ENCODE results near the gene MAP3K3. TPM values are rescaled to one million over a fixed set of nuclear protein-coding genes. Genes with fewer than 3 reads are reported as not detected.

Gene MAP3K3
- total and polyA plus RNA-seq, 7 experiments from 2014 or later: 29.4 to 105 (median 81.0) TPM

GRCh38 chr17:63704836-63705235 is 82.6 kb downstream of the MAP3K3 start:
- Histone ChIP-seq H3K4me3 (ENCODE audit: low read length) (no peak overlapping the region), H3K27ac (ENCODE audit: low read depth, low read length) (peak overlapping the region; percentile 71), H3K4me1 (ENCODE audit: control insufficient read depth in 2 of 2, insufficient read depth in 2 of 2, low read length in 2 of 2) (peaks cover 62 to 63% of the 10 kb centered on the region in 2 donors), H3K36me3 (ENCODE audit: control insufficient read depth in 2 of 3, insufficient read depth in 3 of 3, low read length in 3 of 3) (peaks cover 0 to 14% (median 0%) of the 10 kb centered on the region in 3 experiments), H3K27me3 (ENCODE audit: control insufficient read depth in 2 of 2, insufficient read depth in 2 of 2, low read length in 2 of 2) (no peaks in the 10 kb centered on the region), H3K9me3 (ENCODE audit: control insufficient read depth in 2 of 3, low read length in 3 of 3) (no peaks in the 10 kb centered on the region)
- DNase-seq: peak in 1 of 9 donors; percentile 8
- Mint-ChIP-seq H3K27ac (peak overlapping the region; percentile 83 to 98 (median 90)), H3K9me3 (peaks cover 0 to 3% (median 0%) of the 10 kb centered on the region in 11 donors), H3K36me3 (peaks cover 0 to 49% (median 9%) of the 10 kb centered on the region in 5 donors), H3K4me1 (peaks cover 54 to 76% (median 73%) of the 10 kb centered on the region in 7 donors), H3K27me3 (no peaks in the 10 kb centered on the region), H3K4me3 (peak overlapping the region in 9 of 10 donors; percentile 25 to 97 (median 79))
- ATAC-seq: no peak
- intact Hi-C loops (cut with micrococcal nuclease): loop anchor here in 1 of 2 donors (5.0 kb wide), 1 partner anchor 153 kb away; the partner anchor contains the start of gene DCAF7
- POLR2A ChIA-PET: interaction anchor here (5.4 to 19.5 kb wide), 4 partner anchors 9 to 69 kb away, joined by 71 to 810 read pairs (median 123); partner anchors contain the start of genes CCDC47, DDX42 and STRADA
- CTCF ChIA-PET: interaction anchor here (10.2 kb wide), 1 partner anchor 9 kb away, joined by 198 read pairs; no protein-coding TSS in a partner anchor

GRCh38 chr17:63705657-63706056 is 83.4 kb downstream of the MAP3K3 start:
- intact Hi-C loops (cut with micrococcal nuclease): no loop called here
- H3K4me3 Mint-ChIP-seq: peak overlapping the region; percentile 70 to 97 (median 78)
- peaks cover 0 to 14% (median 0%) of the 10 kb centered on the region in 3 experiments for H3K36me3 ChIP-seq (ENCODE audit: control insufficient read depth in 2 of 3, insufficient read depth in 3 of 3, low read length in 3 of 3)
- CTCF ChIA-PET: interaction anchor here (1.4 to 10.2 kb wide), 2 partner anchors 9 to 10 kb away, joined by 7 to 198 read pairs; no protein-coding TSS in a partner anchor
- peaks cover 0 to 3% (median 0%) of the 10 kb centered on the region in 11 donors for H3K9me3 Mint-ChIP-seq
- no peak overlapping the region for H3K4me3 ChIP-seq (ENCODE audit: low read length)
- peaks cover 67 to 71% of the 10 kb centered on the region in 2 donors for H3K4me1 ChIP-seq (ENCODE audit: control insufficient read depth in 2 of 2, insufficient read depth in 2 of 2, low read length in 2 of 2)
- ATAC-seq: no peak
- peak in 4 of 9 donors; percentile 9 to 22 (median 17) for DNase-seq
- no peaks in the 10 kb centered on the region for H3K9me3 ChIP-seq (ENCODE audit: control insufficient read depth in 2 of 3, low read length in 3 of 3)
- H3K27ac ChIP-seq (ENCODE audit: low read depth, low read length): peak overlapping the region; percentile 71
- H3K27ac Mint-ChIP-seq: peak overlapping the region; percentile 83 to 98 (median 90)
- H3K36me3 Mint-ChIP-seq: peaks cover 0 to 49% (median 9%) of the 10 kb centered on the region in 5 donors
- no peaks in the 10 kb centered on the region for H3K27me3 ChIP-seq (ENCODE audit: control insufficient read depth in 2 of 2, insufficient read depth in 2 of 2, low read length in 2 of 2)
- H3K27me3 Mint-ChIP-seq: no peaks in the 10 kb centered on the region
- peaks cover 61 to 84% (median 81%) of the 10 kb centered on the region in 7 donors for H3K4me1 Mint-ChIP-seq
- POLR2A ChIA-PET: interaction anchor here (0.6 to 19.5 kb wide), 12 partner anchors 10 to 440 kb away, joined by 3 to 810 read pairs (median 4); partner anchors contain the start of genes CCDC47, DDX42, MAP3K3 and STRADA

GRCh38 chr17:63706336-63707082 is 84.3 kb downstream of the MAP3K3 start:
- Mint-ChIP-seq H3K9me3 (peaks cover 0 to 2% (median 0%) of the 10 kb centered on the region in 11 donors), H3K36me3 (peaks cover 0 to 48% (median 9%) of the 10 kb centered on the region in 5 donors), H3K27me3 (no peaks in the 10 kb centered on the region), H3K4me3 (peak overlapping the region; percentile 62 to 97 (median 75)), H3K27ac (peak overlapping the region; percentile 83 to 98 (median 90)), H3K4me1 (peaks cover 58 to 86% (median 82%) of the 10 kb centered on the region in 7 donors)
- no peak for ATAC-seq
- CTCF ChIA-PET: interaction anchor here (1.3 to 10.2 kb wide), 3 partner anchors 9 to 36 kb away, joined by 3 to 198 read pairs (median 7); no protein-coding TSS in a partner anchor
- H3K36me3 ChIP-seq (ENCODE audit: control insufficient read depth in 2 of 3, insufficient read depth in 3 of 3, low read length in 3 of 3): peaks cover 0 to 14% (median 0%) of the 10 kb centered on the region in 3 experiments
- intact Hi-C loops (cut with micrococcal nuclease): no loop called here
- peaks cover 62 to 72% of the 10 kb centered on the region in 2 donors for H3K4me1 ChIP-seq (ENCODE audit: control insufficient read depth in 2 of 2, insufficient read depth in 2 of 2, low read length in 2 of 2)
- POLR2A ChIA-PET: interaction anchor here (0.6 to 19.5 kb wide), 21 partner anchors 9 to 439 kb away, joined by 3 to 810 read pairs (median 4); partner anchors contain the start of genes CCDC47, DDX42, MAP3K3 and PSMC5
- H3K27ac ChIP-seq (ENCODE audit: low read depth, low read length): peak overlapping the region; percentile 71
- peak overlapping the region; percentile 43 for H3K4me3 ChIP-seq (ENCODE audit: low read length)
- H3K9me3 ChIP-seq (ENCODE audit: control insufficient read depth in 2 of 3, low read length in 3 of 3): no peaks in the 10 kb centered on the region
- peak in 4 of 9 donors; percentile 21 to 36 (median 24) for DNase-seq
- no peaks in the 10 kb centered on the region for H3K27me3 ChIP-seq (ENCODE audit: control insufficient read depth in 2 of 2, insufficient read depth in 2 of 2, low read length in 2 of 2)

GRCh38 chr17:63707151-63707550 is 84.9 kb downstream of the MAP3K3 start:
- ChIA-PET POLR2A (interaction anchor here (0.6 to 19.5 kb wide), 13 partner anchors 8 to 281 kb away, joined by 3 to 810 read pairs (median 4); partner anchors contain the start of genes CCDC47, DDX42, PSMC5 and STRADA), CTCF (interaction anchor here (1.3 to 10.2 kb wide), 2 partner anchors 12 to 35 kb away, joined by 3 to 198 read pairs; no protein-coding TSS in a partner anchor)
- Mint-ChIP-seq H3K4me3 (peak overlapping the region; percentile 59 to 97 (median 77)), H3K4me1 (peaks cover 56 to 85% (median 76%) of the 10 kb centered on the region in 7 donors), H3K9me3 (no peaks in the 10 kb centered on the region), H3K27ac (peak overlapping the region; percentile 83 to 98 (median 90)), H3K27me3 (no peaks in the 10 kb centered on the region), H3K36me3 (peaks cover 0 to 45% (median 9%) of the 10 kb centered on the region in 5 donors)
- intact Hi-C loops (cut with micrococcal nuclease): no loop called here
- Histone ChIP-seq H3K4me3 (ENCODE audit: low read length) (peak overlapping the region; percentile 43), H3K27me3 (ENCODE audit: control insufficient read depth in 2 of 2, insufficient read depth in 2 of 2, low read length in 2 of 2) (no peaks in the 10 kb centered on the region), H3K9me3 (ENCODE audit: control insufficient read depth in 2 of 3, low read length in 3 of 3) (no peaks in the 10 kb centered on the region), H3K36me3 (ENCODE audit: control insufficient read depth in 2 of 3, insufficient read depth in 3 of 3, low read length in 3 of 3) (peaks cover 0 to 14% (median 5%) of the 10 kb centered on the region in 3 experiments), H3K27ac (ENCODE audit: low read depth, low read length) (peak overlapping the region; percentile 71), H3K4me1 (ENCODE audit: control insufficient read depth in 2 of 2, insufficient read depth in 2 of 2, low read length in 2 of 2) (peaks cover 62 to 72% of the 10 kb centered on the region in 2 donors)
- peak; percentile 52 for ATAC-seq
- peak in 6 of 9 donors; percentile 45 to 61 (median 50) for DNase-seq

DNA sequence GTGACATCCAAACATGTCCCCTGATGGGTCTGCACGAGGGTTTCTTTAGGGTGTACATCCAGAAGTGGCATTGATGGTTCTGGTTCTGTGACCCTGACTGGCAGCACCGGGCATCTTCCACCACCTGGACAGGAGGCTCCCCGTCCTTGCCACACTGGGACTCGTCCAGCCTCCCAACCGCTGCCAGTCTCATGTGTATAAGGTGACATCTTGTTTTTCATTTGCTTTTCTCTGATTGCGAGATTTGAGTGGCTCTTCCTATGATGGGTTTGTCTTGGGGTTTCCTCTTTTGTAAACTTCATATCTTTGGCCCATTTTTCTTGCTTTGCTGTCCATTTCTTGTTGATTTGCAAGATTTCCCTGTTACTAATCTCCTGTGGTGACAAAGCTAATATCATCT is 86.9 kb downstream of the MAP3K3 start:
- peaks cover 38 to 66% (median 56%) of the 10 kb centered on the region in 7 donors for H3K4me1 Mint-ChIP-seq
- intact Hi-C loops (cut with micrococcal nuclease): no loop called here
- H3K36me3 Mint-ChIP-seq: peaks cover 0 to 28% (median 10%) of the 10 kb centered on the region in 5 donors
- Histone ChIP-seq H3K9me3 (ENCODE audit: control insufficient read depth in 2 of 3, low read length in 3 of 3) (no peaks in the 10 kb centered on the region), H3K36me3 (ENCODE audit: control insufficient read depth in 2 of 3, insufficient read depth in 3 of 3, low read length in 3 of 3) (peaks cover 0 to 12% (median 8%) of the 10 kb centered on the region in 3 experiments), H3K4me1 (ENCODE audit: control insufficient read depth in 2 of 2, insufficient read depth in 2 of 2, low read length in 2 of 2) (peaks cover 46 to 58% of the 10 kb centered on the region in 2 donors), H3K27me3 (ENCODE audit: control insufficient read depth in 2 of 2, insufficient read depth in 2 of 2, low read length in 2 of 2) (no peaks in the 10 kb centered on the region), H3K27ac (ENCODE audit: low read depth, low read length) (peak overlapping the region; percentile 71), H3K4me3 (ENCODE audit: low read length) (no peak overlapping the region)
- DNase-seq: no peak
- CTCF ChIA-PET: interaction anchor here (0.6 to 10.2 kb wide), 10 partner anchors 8 to 283 kb away, joined by 3 to 198 read pairs (median 5); partner anchors contain the start of gene LIMD2
- peak overlapping the region; percentile 12 to 79 (median 42) for H3K4me3 Mint-ChIP-seq
- no peaks in the 10 kb centered on the region for H3K27me3 Mint-ChIP-seq
- POLR2A ChIA-PET: interaction anchor here (0.8 to 19.5 kb wide), 13 partner anchors 8 to 118 kb away, joined by 3 to 810 read pairs (median 9); partner anchors contain the start of genes DDX42, LIMD2, MAP3K3 and PSMC5
- ATAC-seq: no peak
- H3K9me3 Mint-ChIP-seq: no peaks in the 10 kb centered on the region
- peak overlapping the region; percentile 30 to 98 (median 89) for H3K27ac Mint-ChIP-seq
